AG08395 (cell line): ENCODE data around the gene IL31.

Experiments
- DNase-seq: peaks from one replicate; pipeline ENCODE4 v3.0.0; 2012; ENCODE audit warnings: mixed read lengths, low spot score

The IL31 gene

GRCh38 chr12:122128481-122128880 lies 45.5 kb downstream of the IL31 start:
- no peak for DNase-seq

- DNase-seq: no peak
Measured at GRCh38 chr12:122127839-122128238, 46.2 kb downstream of the IL31 start.

- DNase-seq: no peak
Measured at GRCh38 chr12:122126713-122127597, 47.1 kb downstream of the IL31 start.

GRCh38 chr12:122126342-122126635 lies 47.7 kb downstream of the IL31 start:
- DNase-seq: no peak

GRCh38 chr12:122125452-122126341 lies 48.3 kb downstream of the IL31 start:
- DNase-seq: no peak

GRCh38 chr12:122124370-122124769 lies 49.7 kb downstream of the IL31 start:
- DNase-seq: no peak

GRCh38 chr12:122123761-122124145 lies 50.3 kb downstream of the IL31 start:
- no peak for DNase-seq

- DNase-seq: peak; percentile 79
Measured at GRCh38 chr12:122123051-122123760, 50.8 kb downstream of the IL31 start.
